Endothelial cell of umbilical vein (primary cell): ENCODE results near the gene RESP18. TPM values are rescaled to one million over a fixed set of nuclear protein-coding genes. Genes with fewer than 3 reads are reported as not detected.

Experiments
- BruUV-seq: library from RNA; stranded (reverse); fragments of 400-500 nt; replicated peaks from 2 replicates; lab custom pipeline; 2021; lab: Mats Ljungman, UMichigan
- CTCF ChIA-PET: fragments of 300-600, 350-600 bp; sonication (Branson Sonifier 250); formaldehyde crosslinking; loops from one replicate; lab custom pipeline; 2021; ENCODE audit warnings: antibody characterized with exemption, inconsistent platforms; lab: Charles Lee
- POLR2A ChIA-PET: fragments of 300-600, 350-600 bp; sonication (Branson Sonifier 250); formaldehyde crosslinking; loops from one replicate; lab custom pipeline; 2021; ENCODE audit warnings: antibody characterized with exemption, inconsistent platforms; lab: Charles Lee
- DNase-seq: peaks from one replicate; pipeline ENCODE4 v3.0.0-alpha.2; 2011; ENCODE audit warnings: low read depth, low spot score
- FAIRE-seq: peaks from 2 replicates; lab custom pipeline; 2011; peaks lifted over from hg19 to GRCh38; lab: Jason Lieb, UNC
- H2AFZ ChIP-seq: 2 replicates; pipeline ENCODE4 v1.6.0; 2012; ENCODE audit warnings: low read depth, low read length, control low read depth, inconsistent platforms
- H3K27ac ChIP-seq: 2 replicates; pipeline ENCODE4 v1.5.1; 2011; ENCODE audit warnings: low read depth, mild to moderate bottlenecking, control low read depth, low read length, moderate library complexity; ENCODE audit not compliant: insufficient read depth
- H3K27me3 ChIP-seq, 2 experiments: 2 replicates each; pipeline versions ENCODE4 v1.6.0 to v1.6.1; 2011; ENCODE audit warnings: low read length in 2 of 2, mixed read lengths in 1 of 2; ENCODE audit not compliant: control insufficient read depth in 2 of 2, insufficient read depth in 2 of 2
- H3K36me3 ChIP-seq, 2 experiments: 2 replicates in 1 of 2; 3 replicates in 1 of 2; pipeline ENCODE4 v1.5.1; 2011; ENCODE audit warnings: low read length in 2 of 2, mild to moderate bottlenecking in 1 of 2, moderate library complexity in 1 of 2; ENCODE audit not compliant: control insufficient read depth in 2 of 2, insufficient read depth in 2 of 2; ENCODE audit errors: extremely low read depth in 1 of 2
- H3K4me1 ChIP-seq: 3 replicates; pipeline ENCODE4 v1.5.1; 2011; ENCODE audit warnings: mild to moderate bottlenecking, low read length; ENCODE audit not compliant: control insufficient read depth, insufficient read depth; ENCODE audit errors: extremely low read depth
- H3K4me2 ChIP-seq: 2 replicates; pipeline ENCODE4 v1.6.1; 2011; ENCODE audit warnings: low read length, control low read depth, mixed read lengths; ENCODE audit not compliant: insufficient read depth
- H3K4me3 ChIP-seq, 3 experiments: fragments of 200-600 bp in 1 of 3; sonication (generic), shearing (Covaris generic) in 1 of 3; replicated peaks in 1 of 3; 2 replicates each; pipeline ENCODE4 v1.5.1; 2011 to 2016; ENCODE audit warnings: control low read depth in 3 of 3, low read length in 3 of 3, mild to moderate bottlenecking in 2 of 3, inconsistent platforms in 1 of 3, low read depth in 1 of 3, moderate library complexity in 1 of 3; ENCODE audit not compliant: insufficient read depth in 1 of 3
- H3K79me2 ChIP-seq: 2 replicates; pipeline ENCODE4 v1.6.0; 2012; ENCODE audit warnings: low read length, inconsistent platforms; ENCODE audit not compliant: control insufficient read depth, insufficient read depth
- H3K9ac ChIP-seq: replicated peaks from 2 replicates; pipeline ENCODE3; 2011; ENCODE audit warnings: low read length, control low read depth; ENCODE audit not compliant: insufficient read depth; ENCODE audit errors: extremely low read depth
- H3K9me1 ChIP-seq: replicated peaks from 3 replicates; pipeline ENCODE4 v1.6.0; 2011; ENCODE audit warnings: mild to moderate bottlenecking, low read length; ENCODE audit not compliant: control insufficient read depth, insufficient read depth; ENCODE audit errors: extremely low read depth
- H3K9me3 ChIP-seq: replicated peaks from 2 replicates; pipeline ENCODE4 v1.5.1; 2012; ENCODE audit warnings: low read length, inconsistent platforms; ENCODE audit not compliant: control insufficient read depth, insufficient read depth
- H4K20me1 ChIP-seq: replicated peaks from 2 replicates; pipeline ENCODE3; 2011; ENCODE audit warnings: mild to moderate bottlenecking, low read length; ENCODE audit not compliant: control insufficient read depth, insufficient read depth; ENCODE audit errors: extremely low read depth
- CTCF ChIP-seq, 2 donors: IDR thresholded peaks; 1 replicate in 1 of 2; 2 replicates in 1 of 2; pipeline ENCODE4 v1.5.1; 2011; ENCODE audit warnings: low read length in 2 of 2, mild to moderate bottlenecking in 2 of 2, moderate library complexity in 2 of 2, control low read depth in 1 of 2, inconsistent platforms in 1 of 2, low read depth in 1 of 2; ENCODE audit not compliant: insufficient read depth in 1 of 2; ENCODE audit errors: extremely low read depth in 1 of 2
- EZH2 ChIP-seq: IDR thresholded peaks from 2 replicates; pipeline ENCODE4 v1.6.1; 2012; ENCODE audit warnings: borderline replicate concordance, low read depth, mild to moderate bottlenecking, moderate library complexity, low read length, inconsistent platforms; ENCODE audit not compliant: severe bottlenecking
- FOS ChIP-seq: IDR thresholded peaks from 2 replicates; pipeline ENCODE4 v1.6.1; 2011; ENCODE audit warnings: mild to moderate bottlenecking, low read length, moderate library complexity, borderline replicate concordance; ENCODE audit not compliant: insufficient read depth
- GATA2 ChIP-seq: IDR thresholded peaks from 2 replicates; pipeline ENCODE4 v1.7.0; 2011; ENCODE audit warnings: low read depth, mild to moderate bottlenecking, moderate library complexity, mixed read lengths, low read length; ENCODE audit not compliant: insufficient read length, insufficient read depth
- JUN ChIP-seq: IDR thresholded peaks from 2 replicates; pipeline ENCODE4 v1.6.1; 2011; ENCODE audit warnings: borderline replicate concordance, low read depth; ENCODE audit not compliant: insufficient read length, insufficient read depth
- MAX ChIP-seq: IDR thresholded peaks from 2 replicates; pipeline ENCODE4 v1.6.1; 2011; ENCODE audit not compliant: insufficient read depth, insufficient read length
- MYC ChIP-seq: IDR thresholded peaks from one replicate; pipeline ENCODE4 v1.6.1; 2011; ENCODE audit warnings: mild to moderate bottlenecking, low read depth, low read length
- POLR2A ChIP-seq: IDR thresholded peaks from 2 replicates; pipeline ENCODE4 v1.6.1; 2012; ENCODE audit warnings: low read depth, mild to moderate bottlenecking, control low read depth, low read length
- POLR2AphosphoS5 ChIP-seq: IDR thresholded peaks from 2 replicates; pipeline ENCODE4 v1.6.1; 2012; ENCODE audit warnings: low read depth, mild to moderate bottlenecking, control low read depth, low read length, moderate library complexity; ENCODE audit not compliant: insufficient read depth
- dilution Hi-C: fragments of 300-500 bp; cut with MboI; formaldehyde crosslinking; loops from one replicate; pipeline ENCODE4 v1.15.0; 2019; ENCODE audit warnings: low sequenced_read_pairs; ENCODE audit not compliant: extremely low pct_ligation_motif_present
- intact Hi-C: fragments of 100-400 bp; cut with micrococcal nuclease; formaldehyde crosslinking; loops from one replicate; pipeline ENCODE4 v1.10.0; 2022
- polyA plus RNA-seq, 4 experiments: library from polyadenylated mRNA; depleted of rRNA in 3 of 4; stranded (reverse) in 3 of 4; unstranded in 1 of 4; fragments of >200 nt; gene quantifications; 2 replicates each; pipeline versions ENCODE4 v1.2.1 to v1.2.3, GENCODE V29; 2011 to 2012; ENCODE audit warnings: missing spikeins in 1 of 4
- total RNA-seq: library from RNA; stranded (reverse); gene quantifications from 2 replicates; pipeline ENCODE4 v1.2.3, GENCODE V29; 2021

The RESP18 gene
- total and polyA plus RNA-seq, 2 donors (not counting 3 experiments of a cell fraction or from before 2014, with no cell fraction given) = not detected

GRCh38 chr2:219289195-219289536 is 43.4 kb downstream of the RESP18 start:
- H3K27ac ChIP-seq = no peak overlapping the region
- H3K4me1 ChIP-seq = peaks cover under 1% of the 10 kb centered on the region
- no peak overlapping the region for H3K9ac ChIP-seq
- no peaks in the 10 kb centered on the region for H4K20me1 ChIP-seq
- no peaks in the 10 kb centered on the region for H3K79me2 ChIP-seq
- no TSS peak for BruUV-seq
- no peaks in the 10 kb centered on the region for H3K9me3 ChIP-seq
- H3K27me3 ChIP-seq = peaks cover 0 to 1% of the 10 kb centered on the region in 2 experiments
- CTCF ChIA-PET = interaction anchor here (11.2 kb wide), 1 partner anchor 8 kb away, joined by 253 read pairs; the partner anchor contains the start of gene DNAJB2
- TF ChIP-seq POLR2A (no peak), EZH2 (no peak), MYC (no peak), CTCF (IDR thresholded peaks at IDR 0.05; ENCODE audit: extremely low read depth in 1 of 2, insufficient read depth in 1 of 2, low read depth in 1 of 2, low read length in 2 of 2) (no peak), POLR2AphosphoS5 (no peak), GATA2 (no peak), FOS (no peak), MAX (no peak), JUN (no peak)
- POLR2A ChIA-PET = no interaction called here
- no peaks in the 10 kb centered on the region for H3K9me1 ChIP-seq
- no peak overlapping the region for H2AFZ ChIP-seq
- DNase-seq = no peak
- dilution Hi-C loops = no loop called here
- intact Hi-C loops = no loop called here
- FAIRE-seq = no peak
- peaks cover 0 to 9% of the 10 kb centered on the region in 2 experiments for H3K36me3 ChIP-seq
- no peak overlapping the region for H3K4me2 ChIP-seq
- H3K4me3 ChIP-seq = no peak overlapping the region
